HG03135 (cell line): Measurements from ENCODE around the gene SEMA7A.
"Not testable (repeated sequence)": the region's sequence is repeated elsewhere in the genome, so short reads cannot be mapped to it uniquely, and the experiment has no call there.

Experiments used
- ATAC-seq: cut with Tn5 transposase; IDR thresholded peaks from one replicate; pipeline ENCODE4 v1.9.1; 2021; ENCODE audit warnings: mild to moderate bottlenecking, moderate library complexity; ENCODE audit not compliant: unreplicated experiment

SEMA7A gene

GRCh38 chr15:74433592-74434262 is at the start of gene SEMA7A:
Gene SEMA7A (minus strand): TSS chr15:74433958. CDS start chr15:74433918, 40 bp downstream.
- ATAC-seq = peak; percentile 71

- ATAC-seq = no peak
These were observed 48.9 kb upstream of the SEMA7A start for GRCh38 chr15:74482661-74483060.

GRCh38 chr15:74480364-74480763 is 46.6 kb upstream of the SEMA7A start:
- ATAC-seq = not testable (repeated sequence)

- ATAC-seq = not testable (repeated sequence)
These were observed 37.9 kb upstream of the SEMA7A start for GRCh38 chr15:74471621-74472020.

DNA sequence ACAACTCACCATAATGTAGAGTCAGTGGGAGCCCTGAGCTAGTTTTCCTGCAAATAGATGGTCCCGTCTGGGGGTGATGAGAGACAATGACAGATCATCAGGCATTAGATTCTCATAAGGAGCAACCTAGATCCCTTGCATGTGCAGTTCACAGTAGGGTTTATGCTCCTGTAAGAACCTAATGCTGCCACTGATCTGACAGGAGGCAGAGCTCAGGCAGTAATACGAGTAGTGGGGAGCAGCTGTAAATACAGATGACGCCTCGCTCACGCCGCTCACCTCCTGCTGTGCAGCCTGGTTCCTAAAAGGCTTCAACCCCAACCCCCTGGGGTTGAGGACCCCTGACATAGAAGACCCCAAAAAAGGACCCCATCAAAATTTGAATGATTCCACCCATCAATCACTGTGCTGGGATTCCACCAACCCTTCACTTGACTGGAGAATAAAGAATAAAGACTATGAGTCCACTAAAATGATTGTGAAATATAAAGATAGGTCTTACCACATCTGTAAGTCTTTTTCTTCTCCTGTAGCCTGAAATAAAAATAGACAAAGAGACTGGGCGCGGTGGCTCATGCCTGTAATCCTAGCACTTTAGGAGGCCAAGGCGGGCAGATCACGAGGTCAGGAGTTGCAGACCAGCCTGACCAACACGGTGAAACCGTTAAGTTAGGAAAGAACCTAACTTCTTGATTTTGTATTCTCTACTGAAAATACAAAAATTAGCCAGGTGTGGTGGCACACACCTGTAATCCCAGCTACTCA is 37.1 kb upstream of the SEMA7A start:
- no peak for ATAC-seq

DNA sequence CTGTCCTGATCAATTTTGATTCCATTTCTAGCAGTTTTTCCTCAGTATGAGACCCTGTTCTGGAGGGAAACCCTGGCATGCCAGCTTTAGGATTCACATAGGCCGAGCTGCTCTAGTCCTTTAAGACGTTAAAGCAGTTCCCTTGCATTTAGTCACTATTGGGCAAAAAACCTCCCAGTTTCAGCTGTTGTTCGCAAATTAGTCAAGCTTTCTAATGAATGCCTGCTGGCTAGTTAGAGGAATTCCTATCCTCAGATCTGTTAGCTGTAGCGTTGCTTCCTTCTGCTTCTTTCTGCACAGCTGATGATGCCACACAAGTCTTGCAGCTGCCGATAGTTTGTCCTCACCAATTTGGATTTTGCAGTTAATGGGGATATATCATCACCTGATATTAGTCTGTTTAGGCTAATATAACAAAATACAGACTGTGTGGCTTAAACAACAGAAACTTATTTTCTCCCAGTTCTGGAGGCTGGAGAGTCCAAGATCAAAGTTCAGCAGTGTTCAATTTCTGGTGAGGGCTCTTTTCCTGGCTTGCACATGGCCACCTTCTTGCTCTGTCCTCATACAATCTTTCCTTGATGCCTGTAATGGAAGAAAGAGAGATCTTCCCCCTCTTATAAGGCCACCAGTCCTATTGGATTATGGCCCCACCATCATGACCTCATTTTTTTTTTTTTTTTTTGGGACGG is 34.7 kb upstream of the SEMA7A start:
- ATAC-seq = no peak

DNA sequence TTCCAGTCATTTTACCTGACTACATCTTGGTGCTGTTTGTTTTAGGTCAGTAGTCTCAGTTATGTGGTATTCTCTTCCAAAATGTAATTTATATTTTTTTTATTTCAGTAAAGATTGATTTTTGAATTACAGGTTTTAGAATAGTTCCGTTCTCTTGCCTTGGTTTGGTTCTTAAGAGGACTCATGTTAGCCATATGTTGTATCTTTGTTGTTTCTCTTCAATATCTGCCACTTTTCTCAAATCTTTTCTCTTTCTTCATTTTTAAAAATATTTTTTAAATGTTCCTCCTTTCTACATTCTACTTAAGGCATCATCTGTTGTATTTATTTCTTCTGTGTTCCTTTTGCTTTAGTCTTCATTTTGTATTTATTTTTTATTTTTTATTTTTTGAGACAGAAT is 32.8 kb upstream of the SEMA7A start:
- ATAC-seq = no peak

DNA sequence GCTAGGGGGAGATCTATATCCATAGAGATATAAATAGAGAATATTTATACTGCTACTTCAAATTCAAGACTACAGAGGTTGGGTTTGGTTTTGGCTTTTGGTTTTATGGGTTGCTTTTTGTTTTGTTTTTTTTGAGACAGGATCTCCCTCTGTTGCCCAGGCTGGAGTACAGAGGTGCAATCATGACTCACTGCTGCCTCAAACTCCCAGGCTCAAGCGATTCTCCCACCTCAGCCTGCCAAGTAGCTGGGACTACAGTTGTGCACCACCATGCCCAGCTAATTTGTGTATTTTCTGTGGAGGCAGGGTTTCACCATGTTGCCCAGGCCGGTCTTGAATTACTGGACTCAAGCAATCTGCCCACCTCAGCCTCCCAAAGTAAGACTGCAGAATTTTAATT is 31.1 kb upstream of the SEMA7A start:
- no peak for ATAC-seq

GRCh38 chr15:74464216-74464615 is 30.5 kb upstream of the SEMA7A start:
- ATAC-seq = no peak

- no peak for ATAC-seq
These were observed 29.9 kb upstream of the SEMA7A start for GRCh38 chr15:74463634-74464033.

GRCh38 chr15:74461847-74462511 is 28.2 kb upstream of the SEMA7A start:
- no peak for ATAC-seq

GRCh38 chr15:74460871-74461846 is 27.4 kb upstream of the SEMA7A start, which contains the start of gene UBL7:
Gene UBL7 (minus strand): TSS chr15:74461160. CDS start chr15:74458867, 2,293 bp downstream.
- peak; percentile 87 for ATAC-seq

DNA sequence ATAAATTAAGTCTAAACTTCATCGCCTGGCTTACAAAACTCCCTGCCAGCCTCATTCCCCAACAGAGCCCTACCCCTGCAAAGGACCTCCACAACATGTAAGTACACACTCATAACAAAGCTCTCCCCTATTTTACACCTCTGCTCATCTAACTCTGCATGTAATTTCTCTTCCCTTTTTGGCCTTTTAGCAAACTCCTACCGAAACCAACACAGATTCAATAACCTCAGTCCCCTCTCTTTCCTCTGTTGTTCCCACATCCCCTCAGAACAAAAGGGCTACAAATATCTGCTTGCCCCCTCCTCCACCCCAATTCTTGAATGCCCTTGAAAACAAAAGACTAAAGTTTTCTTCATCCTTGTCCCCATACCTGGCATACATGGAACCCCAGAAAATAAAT is 26.5 kb upstream of the SEMA7A start:
- no peak for ATAC-seq

DNA sequence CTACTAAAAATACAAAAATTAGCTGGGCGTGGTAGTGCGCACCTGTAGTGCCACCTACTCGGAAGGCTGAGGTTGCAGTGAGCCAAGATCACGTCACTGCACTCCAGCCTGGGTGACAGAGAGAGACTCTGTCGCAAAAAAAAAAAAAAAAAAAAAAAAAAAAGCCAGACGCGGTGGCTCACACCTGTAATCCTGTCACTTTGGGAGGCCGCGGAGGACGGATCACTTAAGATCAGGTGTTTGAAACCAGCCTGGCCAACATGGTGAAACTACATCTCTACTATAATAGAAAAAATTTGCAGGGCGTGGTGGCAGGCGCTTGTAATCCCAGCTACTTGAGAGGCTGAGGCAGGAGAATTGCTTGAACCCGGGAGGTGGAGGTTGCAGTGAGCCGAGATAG is 26.0 kb upstream of the SEMA7A start:
- ATAC-seq = not testable (repeated sequence)

- ATAC-seq = no peak
These were observed 24.7 kb upstream of the SEMA7A start for GRCh38 chr15:74458473-74458872.

- not testable (repeated sequence) for ATAC-seq
These were observed 23.3 kb upstream of the SEMA7A start for GRCh38 chr15:74457036-74457435.

GRCh38 chr15:74454764-74455500 is 21.2 kb upstream of the SEMA7A start:
- ATAC-seq = no peak

DNA sequence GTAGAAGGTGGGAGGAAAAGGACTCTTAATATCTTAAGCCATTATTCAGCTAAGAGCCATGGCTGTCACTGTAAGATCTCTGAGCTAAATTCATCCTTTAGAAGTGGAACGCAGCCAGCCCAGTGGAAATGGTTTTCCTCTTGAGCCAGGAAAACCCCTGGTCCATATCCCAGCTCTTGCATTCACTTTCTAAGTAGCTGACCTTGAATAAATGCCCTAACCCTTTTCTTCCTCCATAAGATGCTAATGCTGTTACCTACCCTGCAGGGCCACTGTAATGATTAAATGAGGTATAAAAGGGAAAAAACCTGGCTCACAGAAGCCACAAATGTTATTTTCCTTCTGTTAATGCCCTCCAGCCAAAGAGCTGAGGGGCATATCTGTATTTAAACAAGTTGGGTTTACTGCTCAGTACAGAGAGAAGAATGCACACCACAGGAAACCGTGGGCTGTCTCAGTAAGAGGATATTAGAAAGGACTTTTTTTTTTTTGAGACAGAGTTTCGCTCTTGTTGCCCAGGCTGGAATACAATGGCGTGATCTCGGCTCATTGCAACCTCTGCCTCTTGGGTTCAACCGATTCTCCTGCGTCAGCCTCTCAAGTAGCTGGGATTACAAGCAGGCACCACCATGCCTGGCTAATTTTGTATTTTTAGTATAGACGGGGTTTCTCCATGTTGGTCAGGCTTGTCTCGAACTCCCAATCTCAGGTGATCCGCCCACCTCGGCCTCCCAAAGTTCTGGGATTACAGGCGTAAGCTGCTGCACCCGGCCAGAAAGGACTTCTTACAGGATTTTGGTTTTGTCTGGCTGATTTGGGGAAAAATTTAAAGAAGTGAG is 20.4 kb upstream of the SEMA7A start:
- no peak for ATAC-seq
